Kidney (tissue), 14 donors: ENCODE results near the gene LRP1. TPM values are rescaled to one million over a fixed set of nuclear protein-coding genes. Genes with fewer than 3 reads are reported as not detected.

Experiments
- DNase-seq, 5 donors: peaks; one replicate each; pipeline ENCODE4 v3.0.0-alpha.2; 2013 to 2020
- FAIRE-seq: peaks from 2 replicates; lab custom pipeline; 2012; peaks lifted over from hg19 to GRCh38; lab: Jason Lieb, UNC
- H3K27ac ChIP-seq, 2 donors: one replicate each; pipeline ENCODE4 v1.7.0; 2013; ENCODE audit warnings: low read depth in 2 of 2, low read length in 2 of 2, inconsistent platforms in 1 of 2
- H3K27me3 ChIP-seq: one replicate; pipeline ENCODE4 v1.7.1; 2013; ENCODE audit warnings: low read length, inconsistent platforms; ENCODE audit not compliant: control insufficient read depth, insufficient read depth
- H3K36me3 ChIP-seq, 3 donors: one replicate each; pipeline versions ENCODE4 v1.7.0 to v1.7.1; 2013; ENCODE audit warnings: low read length in 3 of 3, control low read depth in 1 of 3, inconsistent platforms in 1 of 3; ENCODE audit not compliant: insufficient read depth in 3 of 3, control insufficient read depth in 2 of 3
- H3K4me1 ChIP-seq, 3 donors: one replicate each; pipeline versions ENCODE4 v1.7.0 to v1.7.1; 2013; ENCODE audit warnings: low read length in 3 of 3, inconsistent platforms in 1 of 3, low read depth in 1 of 3; ENCODE audit not compliant: control insufficient read depth in 2 of 3, insufficient read depth in 2 of 3
- H3K4me3 ChIP-seq, 3 donors: one replicate each; pipeline versions ENCODE4 v1.7.0 to v1.8.1; 2013; ENCODE audit warnings: low read length in 3 of 3, control low read depth in 1 of 3, inconsistent platforms in 1 of 3
- H3K9ac ChIP-seq, 3 donors: one replicate each; pipeline versions ENCODE4 v1.7.0 to v1.7.1; 2013; ENCODE audit warnings: low read length in 3 of 3, control low read depth in 1 of 3, inconsistent platforms in 1 of 3
- H3K9me3 ChIP-seq, 3 donors: one replicate each; pipeline versions ENCODE4 v1.7.0 to v1.7.1; 2013; ENCODE audit warnings: low read length in 3 of 3, control low read depth in 1 of 3, inconsistent platforms in 1 of 3; ENCODE audit not compliant: control insufficient read depth in 2 of 3, insufficient read depth in 1 of 3
- CTCF ChIP-seq: IDR thresholded peaks from 3 replicates; pipeline ENCODE4 v1.5.1; 2012; ENCODE audit warnings: mild to moderate bottlenecking, moderate library complexity, borderline replicate concordance; ENCODE audit not compliant: insufficient read depth; ENCODE audit errors: extremely low read depth
- intact Hi-C: fragments of 100-400 bp; cut with DNase I; formaldehyde crosslinking; loops from one replicate; pipeline ENCODE4 v1.11.1; 2022
- polyA plus RNA-seq: library from polyadenylated mRNA; stranded (reverse); fragments of 350-450 nt; fragmentation: Illumina TruSeq; extraction: RNeasy Lipid Tissue Mini Kit (QIAGEN cat#74804); gene quantifications from one replicate; pipeline ENCODE4 v1.2.3, GENCODE V29; 2014; ENCODE audit warnings: low read depth, low replicate concordance; ENCODE audit not compliant: insufficient read depth
- total RNA-seq: library from RNA; stranded (reverse); fragmentation: NEBNext Ultra II Directional; extraction: Animal tissue kit (Norgen Biotek cat#: 25700); gene quantifications from one replicate; pipeline ENCODE4 v1.2.1, GENCODE V29; 2021
- donor health status: control.
- donor health status: control.
- donor health status: control.
- donor health status: control.
- donor health status: control.
- donor health status: DM: yes; HTN: yes; CAD: no.
- donor health status: Normal renal cell carcinoma (clear cell type).

LRP1 gene
- total and polyA plus RNA-seq, 2 donors from 2014 or later, result 18.7 to 121 TPM

DNA sequence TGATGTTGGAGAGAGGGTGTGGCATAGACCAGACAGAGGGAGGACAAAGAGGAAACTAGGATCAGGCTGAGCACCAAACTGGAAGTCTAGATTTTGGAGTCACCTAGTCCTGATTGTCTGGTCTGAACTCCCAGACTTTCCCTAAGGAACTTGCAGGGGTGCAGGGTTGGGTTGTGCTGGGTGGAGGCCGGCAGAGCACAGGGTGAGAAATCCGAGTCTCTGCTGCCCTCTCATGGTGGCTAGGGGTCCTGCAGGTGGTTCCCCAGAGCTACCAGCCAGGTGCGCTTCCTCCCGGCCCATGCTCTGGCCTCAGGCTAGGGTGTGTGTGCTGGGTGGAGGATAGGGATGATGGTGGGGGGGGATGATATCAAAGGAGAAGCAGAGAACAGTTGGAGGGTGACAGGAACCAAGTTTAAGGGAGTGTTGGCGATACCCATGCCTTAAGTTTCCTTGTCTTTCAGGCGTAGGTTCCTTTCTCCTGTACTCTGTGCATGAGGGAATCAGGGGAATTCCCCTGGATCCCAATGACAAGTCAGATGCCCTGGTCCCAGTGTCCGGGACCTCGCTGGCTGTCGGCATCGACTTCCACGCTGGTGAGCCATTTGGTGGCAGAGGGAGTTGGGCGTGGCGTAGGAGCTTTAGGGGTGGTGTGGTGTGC lies 54.8 kb downstream of the LRP1 start:
- peak; percentile 86 for TF ChIP-seq CTCF
- DNase-seq, result peak; percentile 80 to 90 (median 83)
- no peaks in the 10 kb centered on the region for H3K4me1 ChIP-seq
- no peak overlapping the region for H3K4me3 ChIP-seq
- peaks cover 0 to 35% (median 4%) of the 10 kb centered on the region in 3 donors for H3K36me3 ChIP-seq
- H3K9ac ChIP-seq, result no peak overlapping the region
- no peak overlapping the region for H3K27ac ChIP-seq
- no peaks in the 10 kb centered on the region for H3K27me3 ChIP-seq
- FAIRE-seq, result no peak
- H3K9me3 ChIP-seq, result no peaks in the 10 kb centered on the region
- intact Hi-C loops, result no loop called here

DNA sequence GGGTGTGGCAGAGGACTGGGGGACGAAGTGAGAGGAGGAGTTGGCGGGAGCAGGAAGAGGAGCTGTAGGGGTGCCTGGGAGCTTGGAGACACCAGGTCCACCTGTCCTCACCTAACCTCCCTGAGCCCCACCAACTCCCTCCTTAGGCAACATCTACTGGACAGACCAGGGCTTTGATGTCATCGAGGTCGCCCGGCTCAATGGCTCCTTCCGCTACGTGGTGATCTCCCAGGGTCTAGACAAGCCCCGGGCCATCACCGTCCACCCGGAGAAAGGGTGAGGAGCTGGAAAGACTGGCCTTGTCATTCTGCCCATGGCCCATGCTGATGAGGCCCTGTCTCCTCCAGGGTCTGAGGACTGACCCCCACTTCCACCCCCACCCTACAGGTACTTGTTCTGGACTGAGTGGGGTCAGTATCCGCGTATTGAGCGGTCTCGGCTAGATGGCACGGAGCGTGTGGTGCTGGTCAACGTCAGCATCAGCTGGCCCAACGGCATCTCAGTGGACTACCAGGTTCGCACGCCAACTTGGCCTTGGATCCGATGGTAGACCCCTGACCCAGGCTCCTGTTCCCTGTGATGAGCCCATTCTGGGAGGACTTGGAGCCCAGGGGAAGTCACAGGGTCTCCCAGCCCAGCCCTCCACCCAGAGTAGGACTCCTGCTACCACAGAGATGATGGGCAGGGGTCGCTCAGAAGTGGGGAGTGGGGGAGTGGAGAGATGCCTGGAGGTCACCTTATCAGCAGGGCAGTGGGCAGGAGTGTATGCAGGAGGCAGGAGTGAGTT lies 55.8 kb downstream of the LRP1 start:
- no peak for TF ChIP-seq CTCF
- H3K4me3 ChIP-seq, result no peak overlapping the region
- H3K27ac ChIP-seq, result no peak overlapping the region
- no peak overlapping the region for H3K9ac ChIP-seq
- H3K36me3 ChIP-seq, result peaks cover 4 to 36% (median 4%) of the 10 kb centered on the region in 3 donors
- no peaks in the 10 kb centered on the region for H3K9me3 ChIP-seq
- FAIRE-seq, result no peak
- H3K4me1 ChIP-seq, result no peaks in the 10 kb centered on the region
- no peak for DNase-seq
- no peaks in the 10 kb centered on the region for H3K27me3 ChIP-seq
- intact Hi-C loops, result no loop called here

DNA sequence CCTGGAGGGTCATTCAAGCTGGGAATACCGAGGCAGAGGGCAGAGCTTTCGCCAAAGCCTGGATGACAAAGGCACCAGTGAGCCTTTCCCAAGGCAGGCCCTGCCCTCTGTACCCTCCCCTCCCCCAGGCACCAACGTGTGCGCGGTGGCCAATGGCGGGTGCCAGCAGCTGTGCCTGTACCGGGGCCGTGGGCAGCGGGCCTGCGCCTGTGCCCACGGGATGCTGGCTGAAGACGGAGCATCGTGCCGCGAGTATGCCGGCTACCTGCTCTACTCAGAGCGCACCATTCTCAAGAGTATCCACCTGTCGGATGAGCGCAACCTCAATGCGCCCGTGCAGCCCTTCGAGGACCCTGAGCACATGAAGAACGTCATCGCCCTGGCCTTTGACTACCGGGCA lies 57.1 kb downstream of the LRP1 start:
- TF ChIP-seq CTCF, result no peak
- DNase-seq, result no peak
- no peak overlapping the region for H3K27ac ChIP-seq
- H3K36me3 ChIP-seq, result peaks cover 4 to 31% (median 4%) of the 10 kb centered on the region in 3 donors
- no peak overlapping the region for H3K9ac ChIP-seq
- H3K4me1 ChIP-seq, result no peaks in the 10 kb centered on the region
- intact Hi-C loops, result no loop called here
- no peak overlapping the region for H3K4me3 ChIP-seq
- H3K27me3 ChIP-seq, result no peaks in the 10 kb centered on the region
- no peaks in the 10 kb centered on the region for H3K9me3 ChIP-seq
- no peak for FAIRE-seq
